IMR-90 (cell line): Measurements from ENCODE around the gene NRP1. TPM values are rescaled to one million over a fixed set of nuclear protein-coding genes. Genes with fewer than 3 reads are reported as not detected.

ENCODE experiments used
- ATAC-seq: fragments of 200-7000 bp; cut with Tn5 transposase; 2 replicates; pipeline ENCODE4 v1.9.1; 2020; ENCODE audit warnings: low read depth, mild to moderate bottlenecking, moderate library complexity
- BruUV-seq: library from RNA; stranded (reverse); fragments of 400-500 nt; replicated peaks from 2 replicates; lab custom pipeline; 2021; lab: Mats Ljungman, UMichigan
- CTCF ChIA-PET: fragments of 300-600 bp; formaldehyde crosslinking; extraction: SDS; loops from one replicate; lab custom pipeline; 2021; ENCODE audit warnings: antibody characterized with exemption; lab: Yijun Ruan, JAX
- POLR2A ChIA-PET: fragments of 300-600 bp; sonication (Branson Sonifier 250); formaldehyde crosslinking; loops from one replicate; lab custom pipeline; 2022; ENCODE audit warnings: antibody characterized with exemption; ENCODE audit not compliant: unreplicated experiment; lab: Charles Lee
- DNase-seq: peaks from one replicate; pipeline ENCODE4 v3.0.0; 2013
- H2AFZ ChIP-seq: replicated peaks from 2 replicates; pipeline ENCODE3; 2013; ENCODE audit warnings: low read length, mild to moderate bottlenecking; ENCODE audit not compliant: poor library complexity
- H2AK5ac ChIP-seq: 2 replicates; pipeline ENCODE4 v1.6.1; 2013; ENCODE audit warnings: low read depth, low read length, inconsistent platforms
- H2AK9ac ChIP-seq: replicated peaks from 2 replicates; pipeline ENCODE3; 2013; ENCODE audit warnings: mild to moderate bottlenecking, low read depth, low read length, moderate library complexity; ENCODE audit not compliant: poor library complexity
- H2BK120ac ChIP-seq: 2 replicates; pipeline ENCODE4 v1.6.1; 2013; ENCODE audit warnings: low read depth, low read length, inconsistent platforms
- H2BK15ac ChIP-seq: 3 replicates; pipeline ENCODE4 v1.6.1; 2013; ENCODE audit warnings: low read depth, low read length, inconsistent platforms
- H2BK20ac ChIP-seq: 2 replicates; pipeline ENCODE4 v1.6.1; 2013; ENCODE audit warnings: low read depth, mild to moderate bottlenecking, inconsistent platforms, low read length, moderate library complexity
- H2BK5ac ChIP-seq: 2 replicates; pipeline ENCODE4 v1.6.1; 2013; ENCODE audit warnings: mild to moderate bottlenecking, low read depth, low read length, inconsistent platforms; ENCODE audit not compliant: poor library complexity, severe bottlenecking
- H3K14ac ChIP-seq: replicated peaks from 2 replicates; pipeline ENCODE4 v1.6.1; 2013; ENCODE audit warnings: low read depth, low read length, inconsistent platforms
- H3K18ac ChIP-seq: 2 replicates; pipeline ENCODE4 v1.6.1; 2013; ENCODE audit warnings: low read depth, low read length, control low read depth
- H3K23ac ChIP-seq: 2 replicates; pipeline ENCODE4 v1.6.1; 2013; ENCODE audit warnings: low read depth, low read length, inconsistent platforms
- H3K27ac ChIP-seq: 2 replicates; pipeline ENCODE4 v1.5.1; 2013; ENCODE audit warnings: mild to moderate bottlenecking, control low read depth, low read length; ENCODE audit not compliant: insufficient read depth
- H3K27me3 ChIP-seq: 2 replicates; pipeline ENCODE4 v1.6.1; 2013; ENCODE audit warnings: low read length; ENCODE audit not compliant: control insufficient read depth, insufficient read depth
- H3K36me3 ChIP-seq: 2 replicates; pipeline ENCODE4 v1.6.1; 2013; ENCODE audit warnings: low read length, mixed read lengths; ENCODE audit not compliant: control insufficient read depth, insufficient read depth
- H3K4ac ChIP-seq: 2 replicates; pipeline ENCODE4 v1.6.1; 2013; ENCODE audit warnings: low read depth, low read length, inconsistent platforms
- H3K4me1 ChIP-seq: 2 replicates; pipeline ENCODE4 v1.6.1; 2013; ENCODE audit warnings: low read length, mixed read lengths; ENCODE audit not compliant: control insufficient read depth, insufficient read depth
- H3K4me2 ChIP-seq: 2 replicates; pipeline ENCODE4 v1.6.1; 2013; ENCODE audit warnings: low read depth, mild to moderate bottlenecking, control low read depth, low read length, moderate library complexity
- H3K4me3 ChIP-seq: 2 replicates; pipeline ENCODE4 v1.5.1; 2013; ENCODE audit warnings: low read depth, mild to moderate bottlenecking, control low read depth, low read length, moderate library complexity; ENCODE audit not compliant: insufficient read depth
- H3K56ac ChIP-seq: 2 replicates; pipeline ENCODE4 v1.6.1; 2013; ENCODE audit warnings: low read length, inconsistent platforms; ENCODE audit not compliant: insufficient read depth; ENCODE audit errors: extremely low read depth
- H3K79me1 ChIP-seq, 2 experiments: 2 replicates each; pipeline ENCODE4 v1.6.1; 2013; ENCODE audit warnings: low read length in 2 of 2, inconsistent platforms in 1 of 2, low read depth in 1 of 2
- H3K9ac ChIP-seq: 2 replicates; pipeline ENCODE4 v1.6.1; 2013; ENCODE audit warnings: low read depth, low read length, control low read depth
- H3K9me1 ChIP-seq: 2 replicates; pipeline ENCODE4 v1.6.1; 2013; ENCODE audit warnings: low read length, inconsistent platforms; ENCODE audit not compliant: insufficient read depth
- H3K9me3 ChIP-seq: 2 replicates; pipeline ENCODE4 v1.6.1; 2013; ENCODE audit warnings: low read length; ENCODE audit not compliant: control insufficient read depth, insufficient read depth
- H4K20me1 ChIP-seq: 2 replicates; pipeline ENCODE4 v1.6.1; 2013; ENCODE audit warnings: low read length, inconsistent platforms; ENCODE audit not compliant: insufficient read depth
- H4K5ac ChIP-seq: 2 replicates; pipeline ENCODE4 v1.6.1; 2013; ENCODE audit warnings: mild to moderate bottlenecking, low read depth, low read length, control low read depth
- H4K8ac ChIP-seq, 2 experiments: 2 replicates each; pipeline ENCODE4 v1.6.1; 2013; ENCODE audit warnings: low read depth in 2 of 2, low read length in 2 of 2, control low read depth in 1 of 2, inconsistent platforms in 1 of 2
- H4K91ac ChIP-seq: 2 replicates; pipeline ENCODE4 v1.6.1; 2013; ENCODE audit warnings: low read depth, low read length, inconsistent platforms; ENCODE audit not compliant: insufficient read depth
- CEBPB ChIP-seq: IDR thresholded peaks from 2 replicates; pipeline ENCODE4 v1.6.1; 2012; ENCODE audit warnings: low read depth, low read length, improper control_type of control experiment
- FOS ChIP-seq: fragments of 150-350 bp; IDR thresholded peaks from 2 replicates; pipeline ENCODE4 v1.6.1; 2016; ENCODE audit warnings: low read depth, low read length
- MAFK ChIP-seq: IDR thresholded peaks from 2 replicates; pipeline ENCODE4 v1.6.1; 2012; ENCODE audit warnings: low read depth, low read length, improper control_type of control experiment
- MAZ ChIP-seq: IDR thresholded peaks from 2 replicates; pipeline ENCODE4 v1.6.1; 2012; ENCODE audit warnings: low read depth, mild to moderate bottlenecking, low read length, improper control_type of control experiment, moderate library complexity, borderline replicate concordance
- MXI1 ChIP-seq: IDR thresholded peaks from 2 replicates; pipeline ENCODE4 v1.6.1; 2012; ENCODE audit warnings: low read depth, mild to moderate bottlenecking, low read length, moderate library complexity, borderline replicate concordance
- NFE2L2 ChIP-seq: fragments of 150-350 bp; IDR thresholded peaks from 2 replicates; pipeline ENCODE4 v1.6.1; 2016; ENCODE audit warnings: low read depth, mild to moderate bottlenecking, low read length
- RAD21 ChIP-seq: IDR thresholded peaks from 2 replicates; pipeline ENCODE4 v1.6.1; 2012; ENCODE audit warnings: low read length, improper control_type of control experiment
- RFX5 ChIP-seq: IDR thresholded peaks from 2 replicates; pipeline ENCODE4 v1.8.0; 2012; ENCODE audit warnings: low read depth, mild to moderate bottlenecking, low read length, moderate library complexity
- WGBS, 2 experiments: methylation state at CpG; one replicate each; pipeline versions ENCODE4 v1.1.5 to v1.1.7; 2013; ENCODE audit warnings: missing lambda C conversion rate in 2 of 2; ENCODE audit not compliant: insufficient read length in 1 of 2; ENCODE audit errors: extremely low coverage in 2 of 2; 5-methylcytosine and 5-hydroxymethylcytosine counted together
- dilution Hi-C: fragments of 300-500 bp; cut with HindIII; formaldehyde crosslinking; loops from one replicate; pipeline ENCODE4 v1.14.3; 2018; ENCODE audit warnings: low sequenced_read_pairs; ENCODE audit not compliant: unreplicated experiment
- in situ Hi-C: fragments of 300-500 bp; cut with MboI; formaldehyde crosslinking; loops from 3 replicates; pipeline ENCODE4 v1.14.3; 2019; ENCODE audit warnings: low sequenced_read_pairs, inconsistent platforms, mixed read lengths
- intact Hi-C: fragments of 100-400 bp; cut with micrococcal nuclease; formaldehyde crosslinking; loops from 2 replicates; pipeline ENCODE4 v1.10.0; 2022
- polyA plus RNA-seq, 3 experiments: library from polyadenylated mRNA; depleted of rRNA; stranded (reverse); fragments of >200 nt; gene quantifications; 2 replicates each; pipeline ENCODE4 v1.2.3, GENCODE V29; 2012; ENCODE audit warnings: low replicate concordance in 1 of 3
- total RNA-seq: library from RNA; depleted of rRNA; stranded (reverse); fragments of >200 nt; gene quantifications from 2 replicates; pipeline ENCODE4 v1.2.3, GENCODE V29; 2012
- TF ChIP-seq, protein P1 (sequence below): fragments of 150-350 bp; IDR thresholded peaks from 2 replicates; pipeline ENCODE4 v1.6.1; 2016; ENCODE audit warnings: low read depth, mild to moderate bottlenecking, low read length, moderate library complexity, borderline replicate concordance

Gene NRP1
- total and polyA plus RNA-seq, 2 of the 4 experiments (the other 2 are of a cell fraction), result 108 to 227 TPM

DNA sequence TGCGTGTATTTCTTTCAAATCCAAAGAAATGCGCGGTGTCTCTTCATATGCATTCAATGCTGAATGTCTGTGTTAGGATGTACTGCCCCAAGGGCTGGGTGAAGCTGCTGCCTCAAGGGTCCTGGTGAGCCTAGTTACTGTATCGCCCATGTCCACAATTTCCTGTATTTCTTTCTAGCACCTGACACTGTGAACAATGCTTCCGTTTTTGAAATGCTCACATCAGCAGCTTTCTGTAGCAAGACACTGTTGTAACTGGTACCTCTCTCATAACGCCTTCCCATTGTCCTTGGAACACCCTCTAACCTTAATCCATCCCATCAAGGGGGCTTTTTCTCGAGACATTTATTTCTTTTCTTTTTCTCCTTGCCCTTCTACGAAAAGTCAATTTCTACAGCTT is 25.1 kb downstream of the NRP1 start:
- ATAC-seq (no peak), DNase-seq (no peak)
- in situ Hi-C loops, result no loop called here
- no peak overlapping the region for H3K9ac ChIP-seq
- H3K27ac ChIP-seq, result no peak overlapping the region
- peaks cover under 1% of the 10 kb centered on the region for H4K20me1 ChIP-seq
- no peak overlapping the region for H2AFZ ChIP-seq
- no peak overlapping the region for H4K8ac ChIP-seq
- WGBS, 2 experiments, result 82% methylated on average over 4 of the region's 8 CpGs; no CpG with 5 or more reads in 1 of the 2 experiments
- H2BK20ac ChIP-seq, result 0 out of 2 replicates have a peak overlapping the region, but pooled peaks have one; percentile 12
- H4K5ac ChIP-seq, result no peak overlapping the region
- H2BK5ac ChIP-seq, result no peak overlapping the region
- H3K9me3 ChIP-seq, result no peaks in the 10 kb centered on the region
- H3K18ac ChIP-seq, result no peak overlapping the region
- ChIA-PET POLR2A (no interaction called here), CTCF (no interaction called here)
- H2BK15ac ChIP-seq, result peak overlapping the region; percentile 49; the same call in 1 of the 3 replicates
- H3K23ac ChIP-seq, result no peak overlapping the region
- H2AK5ac ChIP-seq, result peak overlapping the region; percentile 17; the same call in 1 of the 2 replicates
- H3K4me1 ChIP-seq, result peaks cover 17% of the 10 kb centered on the region
- H3K79me1 ChIP-seq, result peaks cover 28 to 62% of the 10 kb centered on the region in 2 experiments; a peak in 3 of 4 replicates
- H3K36me3 ChIP-seq, result peaks cover 3% of the 10 kb centered on the region; the same call in 1 of the 2 replicates
- H2AK9ac ChIP-seq, result no peak overlapping the region
- H3K56ac ChIP-seq, result no peak overlapping the region
- H4K91ac ChIP-seq, result no peak overlapping the region; the same call in 1 of the 2 replicates
- dilution Hi-C loops, result no loop called here
- no peak overlapping the region for H3K4me2 ChIP-seq
- H3K4me3 ChIP-seq, result no peak overlapping the region
- no TSS peak for BruUV-seq
- no peaks in the 10 kb centered on the region for H3K27me3 ChIP-seq
- peaks cover 6% of the 10 kb centered on the region; the same call in 1 of the 2 replicates for H3K9me1 ChIP-seq
- H2BK120ac ChIP-seq, result no peak overlapping the region
- no peak overlapping the region for H3K14ac ChIP-seq
- no peak overlapping the region for H3K4ac ChIP-seq
- TF ChIP-seq RAD21 (no peak), MAFK (no peak), RFX5 (no peak), NFE2L2 (no peak), MAZ (no peak), FOS (no peak), MXI1 (no peak), CEBPB (no peak)
- TF ChIP-seq, protein P1, sequence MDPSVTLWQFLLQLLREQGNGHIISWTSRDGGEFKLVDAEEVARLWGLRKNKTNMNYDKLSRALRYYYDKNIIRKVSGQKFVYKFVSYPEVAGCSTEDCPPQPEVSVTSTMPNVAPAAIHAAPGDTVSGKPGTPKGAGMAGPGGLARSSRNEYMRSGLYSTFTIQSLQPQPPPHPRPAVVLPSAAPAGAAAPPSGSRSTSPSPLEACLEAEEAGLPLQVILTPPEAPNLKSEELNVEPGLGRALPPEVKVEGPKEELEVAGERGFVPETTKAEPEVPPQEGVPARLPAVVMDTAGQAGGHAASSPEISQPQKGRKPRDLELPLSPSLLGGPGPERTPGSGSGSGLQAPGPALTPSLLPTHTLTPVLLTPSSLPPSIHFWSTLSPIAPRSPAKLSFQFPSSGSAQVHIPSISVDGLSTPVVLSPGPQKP, result no peak
- intact Hi-C loops, result loop anchor here (5.0 to 10.0 kb wide), 2 partner anchors 117 to 295 kb away; no protein-coding TSS in a partner anchor
